ENCODE measurements around the gene HOXB3.

GRCh38 chr17:48628649-48629410, 38.8 kb upstream of the HOXB3 start:
- TF ChIP-seq, protein P1, sequence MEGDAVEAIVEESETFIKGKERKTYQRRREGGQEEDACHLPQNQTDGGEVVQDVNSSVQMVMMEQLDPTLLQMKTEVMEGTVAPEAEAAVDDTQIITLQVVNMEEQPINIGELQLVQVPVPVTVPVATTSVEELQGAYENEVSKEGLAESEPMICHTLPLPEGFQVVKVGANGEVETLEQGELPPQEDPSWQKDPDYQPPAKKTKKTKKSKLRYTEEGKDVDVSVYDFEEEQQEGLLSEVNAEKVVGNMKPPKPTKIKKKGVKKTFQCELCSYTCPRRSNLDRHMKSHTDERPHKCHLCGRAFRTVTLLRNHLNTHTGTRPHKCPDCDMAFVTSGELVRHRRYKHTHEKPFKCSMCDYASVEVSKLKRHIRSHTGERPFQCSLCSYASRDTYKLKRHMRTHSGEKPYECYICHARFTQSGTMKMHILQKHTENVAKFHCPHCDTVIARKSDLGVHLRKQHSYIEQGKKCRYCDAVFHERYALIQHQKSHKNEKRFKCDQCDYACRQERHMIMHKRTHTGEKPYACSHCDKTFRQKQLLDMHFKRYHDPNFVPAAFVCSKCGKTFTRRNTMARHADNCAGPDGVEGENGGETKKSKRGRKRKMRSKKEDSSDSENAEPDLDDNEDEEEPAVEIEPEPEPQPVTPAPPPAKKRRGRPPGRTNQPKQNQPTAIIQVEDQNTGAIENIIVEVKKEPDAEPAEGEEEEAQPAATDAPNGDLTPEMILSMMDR (IDR thresholded peaks at IDR 0.05), result no peak
- TF ChIP-seq POLR2AphosphoS5 (IDR thresholded peaks at IDR 0.05), result no peak
- no peak for TF ChIP-seq POLR2A (IDR thresholded peaks at IDR 0.05)

Data from prostate gland (tissue), 2 donors.